PC-9 (cell line): ENCODE data around the gene CERKL. TPM values are rescaled to one million over a fixed set of nuclear protein-coding genes. Genes with fewer than 3 reads are reported as not detected.
A peak's percentile ranks its signal among the peaks of the same experiment; 100 is the strongest.

ENCODE experiments used
- BruUV-seq: library from RNA; stranded (reverse); fragments of 400-500 nt; replicated peaks from 2 replicates; lab custom pipeline; 2021; lab: Mats Ljungman, UMichigan
- CTCF ChIA-PET: fragments of 300-600 bp; sonication (Branson Sonifier 250); formaldehyde crosslinking; loops from one replicate; lab custom pipeline; 2022; ENCODE audit warnings: antibody characterized with exemption; lab: Charles Lee
- POLR2A ChIA-PET: fragments of 300-600 bp; sonication (Branson Sonifier 250); formaldehyde crosslinking; loops from one replicate; lab custom pipeline; 2022; ENCODE audit warnings: antibody characterized with exemption; ENCODE audit not compliant: unreplicated experiment; lab: Charles Lee
- DNase-seq, 2 experiments: peaks; one replicate each; pipeline versions ENCODE4 v3.0.0 to v3.0.0-alpha.2; 2015 to 2022; ENCODE audit warnings: mixed read lengths in 1 of 2
- H2AFZ ChIP-seq: fragments of 200-600 bp; sonication (generic); 2 replicates; pipeline ENCODE4 v1.8.1; 2017; ENCODE audit warnings: antibody characterized with exemption
- H3F3A ChIP-seq: fragments of 200-600 bp; sonication (generic); 2 replicates; pipeline ENCODE4 v1.8.1; 2017; ENCODE audit warnings: antibody characterized with exemption, mild to moderate bottlenecking, low read depth; ENCODE audit not compliant: insufficient read depth
- H3K27ac ChIP-seq: fragments of 200-600 bp; sonication (generic); 2 replicates; pipeline ENCODE4 v1.6.1; 2016; ENCODE audit warnings: mixed run types
- H3K27me3 ChIP-seq: fragments of 200-600 bp; sonication (generic); 2 replicates; pipeline ENCODE4 v1.6.1; 2016; ENCODE audit warnings: low read depth, mixed run types; ENCODE audit not compliant: insufficient read depth
- H3K36me3 ChIP-seq: fragments of 200-600 bp; sonication (generic); 2 replicates; pipeline ENCODE4 v1.6.1; 2016; ENCODE audit warnings: low read depth, mixed run types
- H3K4me1 ChIP-seq: fragments of 200-600 bp; sonication (generic); replicated peaks from 2 replicates; pipeline ENCODE4 v1.6.1; 2016; ENCODE audit warnings: mixed run types; ENCODE audit not compliant: insufficient read depth
- H3K4me2 ChIP-seq: fragments of 200-600 bp; sonication (generic); 2 replicates; pipeline ENCODE4 v1.6.1; 2017; ENCODE audit warnings: mixed run types
- H3K4me3 ChIP-seq: fragments of 200-600 bp; sonication (generic); 2 replicates; pipeline ENCODE4 v1.6.1; 2016; ENCODE audit warnings: mixed run types
- H3K79me2 ChIP-seq: fragments of 200-600 bp; sonication (generic); 2 replicates; pipeline ENCODE4 v1.6.1; 2017; ENCODE audit warnings: low read depth, mixed run types
- H3K9me2 ChIP-seq: fragments of 200-600 bp; sonication (generic); 2 replicates; pipeline ENCODE4 v1.8.1; 2017; ENCODE audit warnings: mild to moderate bottlenecking; ENCODE audit not compliant: insufficient read depth
- H3K9me3 ChIP-seq: fragments of 200-600 bp; sonication (generic); 2 replicates; pipeline ENCODE4 v1.8.1; 2016; ENCODE audit warnings: low read depth; ENCODE audit not compliant: insufficient read depth
- H4K20me1 ChIP-seq: fragments of 200-600 bp; sonication (generic); 2 replicates; pipeline ENCODE4 v1.8.1; 2017; ENCODE audit not compliant: insufficient read depth
- EZH2 ChIP-seq: fragments of 200-600 bp; sonication (generic); IDR thresholded peaks from 2 replicates; pipeline ENCODE4 v1.8.0; 2017; ENCODE audit warnings: antibody characterized with exemption, low read depth
- intact Hi-C: fragments of 100-400 bp; cut with micrococcal nuclease; formaldehyde crosslinking; loops from one replicate; pipeline ENCODE4 v1.10.0; 2022; ENCODE audit not compliant: unreplicated experiment
- total RNA-seq: library from RNA; stranded (reverse); gene quantifications from 2 replicates; pipeline ENCODE4 v1.2.3, GENCODE V29; 2021
- TF ChIP-seq, protein P1 (sequence below): fragments of 200-600 bp; sonication (generic); conservative IDR thresholded peaks from 2 replicates; pipeline ENCODE4 v1.6.1; 2017; ENCODE audit warnings: mixed run types, antibody characterized with exemption, mild to moderate bottlenecking, moderate library complexity

The CERKL gene
- total RNA-seq, 1 experiment from 2014 or later, result 1.6 TPM

DNA sequence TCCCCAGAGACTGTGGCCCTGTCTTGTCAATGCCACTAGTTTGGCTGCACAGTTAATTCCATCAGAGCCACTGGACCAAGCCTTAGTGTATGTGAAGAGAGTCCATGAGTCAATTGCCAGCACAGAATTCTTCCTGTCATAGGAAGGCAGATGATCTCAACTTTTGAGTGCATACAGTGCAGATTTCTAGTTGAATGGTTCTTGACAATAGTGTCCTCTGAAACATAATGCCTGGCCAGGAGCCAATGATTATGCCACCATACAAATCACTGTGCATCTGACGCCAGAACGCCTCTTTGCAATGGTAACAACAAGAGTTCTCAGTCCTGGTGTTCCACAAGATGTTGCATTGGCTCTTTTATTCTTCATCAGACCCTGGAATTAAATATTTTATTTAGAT is 16.3 kb upstream of the CERKL start:
- ChIA-PET CTCF (no interaction called here), POLR2A (no interaction called here)
- no peaks in the 10 kb centered on the region for H3K27me3 ChIP-seq
- no peaks in the 10 kb centered on the region for H3K36me3 ChIP-seq
- intact Hi-C loops, result no loop called here
- H3K9me3 ChIP-seq, result no peaks in the 10 kb centered on the region
- no peaks in the 10 kb centered on the region for H3K79me2 ChIP-seq
- H4K20me1 ChIP-seq, result no peaks in the 10 kb centered on the region
- no peak overlapping the region for H3K27ac ChIP-seq
- TF ChIP-seq, protein P1, sequence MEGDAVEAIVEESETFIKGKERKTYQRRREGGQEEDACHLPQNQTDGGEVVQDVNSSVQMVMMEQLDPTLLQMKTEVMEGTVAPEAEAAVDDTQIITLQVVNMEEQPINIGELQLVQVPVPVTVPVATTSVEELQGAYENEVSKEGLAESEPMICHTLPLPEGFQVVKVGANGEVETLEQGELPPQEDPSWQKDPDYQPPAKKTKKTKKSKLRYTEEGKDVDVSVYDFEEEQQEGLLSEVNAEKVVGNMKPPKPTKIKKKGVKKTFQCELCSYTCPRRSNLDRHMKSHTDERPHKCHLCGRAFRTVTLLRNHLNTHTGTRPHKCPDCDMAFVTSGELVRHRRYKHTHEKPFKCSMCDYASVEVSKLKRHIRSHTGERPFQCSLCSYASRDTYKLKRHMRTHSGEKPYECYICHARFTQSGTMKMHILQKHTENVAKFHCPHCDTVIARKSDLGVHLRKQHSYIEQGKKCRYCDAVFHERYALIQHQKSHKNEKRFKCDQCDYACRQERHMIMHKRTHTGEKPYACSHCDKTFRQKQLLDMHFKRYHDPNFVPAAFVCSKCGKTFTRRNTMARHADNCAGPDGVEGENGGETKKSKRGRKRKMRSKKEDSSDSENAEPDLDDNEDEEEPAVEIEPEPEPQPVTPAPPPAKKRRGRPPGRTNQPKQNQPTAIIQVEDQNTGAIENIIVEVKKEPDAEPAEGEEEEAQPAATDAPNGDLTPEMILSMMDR, result no peak
- TF ChIP-seq EZH2, result no peak
- peak in 1 of 2 experiments; percentile 41 for DNase-seq
- H2AFZ ChIP-seq, result no peak overlapping the region
- H3K4me3 ChIP-seq, result no peak overlapping the region
- BruUV-seq, result no TSS peak
- no peaks in the 10 kb centered on the region for H3F3A ChIP-seq
- H3K4me2 ChIP-seq, result no peak overlapping the region
- H3K9me2 ChIP-seq, result no peaks in the 10 kb centered on the region
- H3K4me1 ChIP-seq, result no peaks in the 10 kb centered on the region

DNA sequence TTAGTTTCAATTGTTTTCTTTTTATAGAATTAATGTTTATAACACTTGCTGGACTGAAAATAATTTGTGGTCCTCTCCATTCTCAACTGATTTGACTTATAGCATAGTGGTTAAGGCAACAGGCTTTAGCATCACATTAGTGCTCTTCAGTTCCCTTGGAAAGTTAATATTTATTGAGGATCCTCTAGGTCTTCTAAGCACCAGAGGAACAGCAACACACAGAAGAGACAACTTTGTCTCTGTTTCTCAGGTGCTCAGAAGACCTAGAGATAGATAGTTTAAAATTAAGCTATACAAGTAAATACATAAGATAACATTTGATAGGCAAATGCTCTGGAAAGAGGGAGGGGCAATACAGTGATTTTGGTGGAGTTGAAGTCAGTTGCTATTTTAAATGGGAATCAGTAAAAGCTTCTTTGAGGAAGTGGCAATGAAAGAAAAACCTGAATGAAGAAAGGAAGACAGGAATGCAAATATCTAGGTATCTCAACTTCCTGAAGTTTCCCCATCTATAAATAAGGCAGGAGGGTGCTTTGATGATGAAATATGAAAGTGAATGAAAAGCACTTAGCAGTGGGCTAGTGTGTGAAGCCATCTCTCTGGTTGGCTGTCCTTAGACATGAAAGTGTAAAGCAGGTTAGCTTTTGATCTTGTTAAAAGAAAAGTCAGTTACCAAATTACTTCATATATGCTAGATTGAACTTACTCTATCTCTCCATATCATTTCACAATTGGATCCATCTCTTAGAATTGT is 15.5 kb upstream of the CERKL start:
- Histone ChIP-seq H3K9me2 (no peaks in the 10 kb centered on the region), H3F3A (no peaks in the 10 kb centered on the region), H3K79me2 (no peaks in the 10 kb centered on the region), H3K4me3 (no peak overlapping the region), H3K27ac (no peak overlapping the region), H3K4me1 (no peaks in the 10 kb centered on the region), H3K9me3 (no peaks in the 10 kb centered on the region), H3K36me3 (no peaks in the 10 kb centered on the region), H4K20me1 (no peaks in the 10 kb centered on the region), H3K27me3 (no peaks in the 10 kb centered on the region; the same call in 1 of the 2 replicates), H3K4me2 (no peak overlapping the region), H2AFZ (no peak overlapping the region)
- intact Hi-C loops, result no loop called here
- POLR2A ChIA-PET, result interaction anchor here (0.7 kb wide), 1 partner anchor 1144 kb away, joined by 3 read pairs; no protein-coding TSS in a partner anchor
- DNase-seq, result no peak
- CTCF ChIA-PET, result no interaction called here
- TF ChIP-seq EZH2, result no peak
- TF ChIP-seq, protein P1, result no peak
- no TSS peak for BruUV-seq

DNA sequence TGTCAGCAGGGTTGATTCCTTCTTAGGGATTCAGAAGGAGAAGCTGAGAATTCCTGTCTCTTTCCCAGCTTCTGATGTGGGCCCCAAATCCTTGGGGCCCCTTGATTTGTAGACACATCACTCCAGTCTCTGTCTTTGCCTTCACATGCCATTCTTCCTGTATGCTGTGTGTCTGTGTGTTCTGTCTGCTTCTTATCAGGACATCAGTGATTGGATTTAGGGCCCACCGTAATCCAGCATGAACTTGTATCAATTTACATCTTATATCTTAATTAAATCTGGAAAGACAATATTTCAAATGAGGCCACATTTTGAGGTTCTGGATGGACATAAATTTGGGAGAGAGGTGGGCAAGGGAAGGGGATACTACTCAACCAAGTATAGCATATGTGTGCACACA is 13.7 kb upstream of the CERKL start:
- CTCF ChIA-PET, result no interaction called here

More for the DNA sequence above, 13.7 kb upstream of the CERKL start:
- H2AFZ ChIP-seq, result no peak overlapping the region
- H3F3A ChIP-seq, result no peaks in the 10 kb centered on the region
- DNase-seq, result no peak
- no peaks in the 10 kb centered on the region; the same call in 1 of the 2 replicates for H3K27me3 ChIP-seq
- no peaks in the 10 kb centered on the region for H3K9me2 ChIP-seq
- no peaks in the 10 kb centered on the region for H3K9me3 ChIP-seq
- no peak overlapping the region for H3K4me3 ChIP-seq
- no peaks in the 10 kb centered on the region for H4K20me1 ChIP-seq
- BruUV-seq, result no TSS peak
- POLR2A ChIA-PET, result no interaction called here
- TF ChIP-seq, protein P1, result no peak
- no peak for TF ChIP-seq EZH2
- H3K4me2 ChIP-seq, result no peak overlapping the region
- no peaks in the 10 kb centered on the region for H3K36me3 ChIP-seq
- intact Hi-C loops, result no loop called here
- no peak overlapping the region for H3K27ac ChIP-seq
- H3K79me2 ChIP-seq, result no peaks in the 10 kb centered on the region
- no peaks in the 10 kb centered on the region for H3K4me1 ChIP-seq
